GM10266 (cell line): Measurements from ENCODE around the gene MAD2L1.

Experiments
- DNase-seq: peaks from one replicate; pipeline ENCODE4 v3.0.0; 2012; ENCODE audit errors: extremely low spot score
- CTCF ChIP-seq: IDR thresholded peaks from 2 replicates; pipeline ENCODE4 v1.5.1; 2012; ENCODE audit warnings: mild to moderate bottlenecking, low read depth; ENCODE audit not compliant: control insufficient read depth, insufficient read depth; ENCODE audit errors: missing control alignments

MAD2L1 gene

GRCh38 chr4:120017939-120018692, 48.5 kb downstream of the MAD2L1 start:
- no peak for TF ChIP-seq CTCF
- DNase-seq: no peak

GRCh38 chr4:120011725-120012124, 54.9 kb downstream of the MAD2L1 start:
- TF ChIP-seq CTCF: no peak
- no peak for DNase-seq

- no peak for DNase-seq
- no peak for TF ChIP-seq CTCF
Measured at GRCh38 chr4:120010646-120011045, 56.0 kb downstream of the MAD2L1 start.

GRCh38 chr4:120009731-120010130, 56.9 kb downstream of the MAD2L1 start:
- no peak for TF ChIP-seq CTCF
- no peak for DNase-seq

GRCh38 chr4:120008957-120009356, 57.7 kb downstream of the MAD2L1 start:
- no peak for TF ChIP-seq CTCF
- DNase-seq: no peak

- DNase-seq: no peak
- no peak for TF ChIP-seq CTCF
Measured at GRCh38 chr4:120007896-120008436, 58.7 kb downstream of the MAD2L1 start.

GRCh38 chr4:120007191-120007871, 59.3 kb downstream of the MAD2L1 start:
- no peak for DNase-seq
- no peak for TF ChIP-seq CTCF
